NCI-H1417 treated with DMSO at 0.1 percent for 48 hours (cell line): ENCODE measurements around the gene HAS3.
"Not testable (repeated sequence)": the region's sequence is repeated elsewhere in the genome, so short reads cannot be mapped to it uniquely, and the experiment has no call there.

ENCODE experiments used
- DNase-seq: peaks from one replicate; lab custom pipeline; 2025; lab: John Stamatoyannopoulos, UW

Gene HAS3

DNA sequence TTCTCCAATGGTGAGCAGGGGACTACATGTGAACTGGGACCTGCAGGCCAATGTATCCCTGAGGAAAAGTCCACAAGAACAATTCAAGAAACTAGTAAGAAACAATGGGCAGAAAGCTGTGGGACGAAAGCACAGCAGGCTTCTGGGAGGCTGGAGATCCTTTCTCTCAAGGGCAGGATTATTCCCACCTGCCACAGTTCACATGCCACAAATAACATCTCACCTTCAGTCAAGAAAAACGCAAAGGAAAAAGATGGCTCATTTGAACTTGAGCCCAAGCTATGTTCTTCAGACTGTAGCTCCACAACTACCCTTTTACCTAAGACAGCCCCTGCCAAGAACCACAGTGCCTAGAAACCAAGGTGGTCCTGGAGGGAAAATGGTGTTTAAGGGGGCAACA, 13.0 kb downstream of the HAS3 start:
- DNase-seq = no peak

DNA sequence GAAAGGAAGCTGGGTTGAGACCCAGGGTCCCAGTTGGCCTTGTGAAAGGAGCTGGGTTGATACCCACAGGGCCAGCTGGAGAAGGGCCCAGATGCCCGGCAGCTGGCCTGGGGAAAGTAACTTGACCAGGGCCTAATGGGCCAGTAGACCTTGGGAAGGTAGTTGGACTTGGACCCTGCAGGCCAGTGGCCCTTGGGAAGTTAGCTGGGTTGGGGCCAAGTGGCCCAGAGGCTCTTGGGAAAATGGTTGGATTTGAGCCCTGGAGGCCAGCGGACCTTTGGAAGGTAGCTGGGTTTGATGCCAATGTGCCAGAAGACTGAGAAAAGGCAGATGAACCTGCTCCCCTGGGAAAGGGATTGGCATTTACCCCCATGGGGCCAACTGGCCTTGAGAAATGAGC, 13.5 kb downstream of the HAS3 start:
- DNase-seq = no peak

DNA sequence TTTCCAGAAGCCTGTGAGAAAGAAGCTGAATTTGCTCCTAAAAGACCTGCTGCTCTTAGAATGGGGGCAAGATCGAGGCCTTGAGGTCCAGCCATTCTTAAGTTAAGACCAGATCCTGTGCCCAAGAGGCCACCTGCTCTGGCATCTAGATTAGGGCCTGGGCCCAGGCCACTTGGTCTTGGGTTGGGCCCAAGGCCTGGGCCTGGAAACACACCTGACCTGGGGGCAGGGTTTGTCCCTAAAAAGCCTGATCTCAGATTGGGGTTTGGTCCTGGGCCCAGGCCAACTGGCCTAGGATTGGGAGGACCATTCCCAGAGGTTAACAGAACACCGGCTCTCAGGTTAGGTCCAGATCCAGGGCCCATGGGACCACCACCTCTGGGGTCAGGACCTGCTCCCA, 14.1 kb downstream of the HAS3 start:
- no peak for DNase-seq

DNA sequence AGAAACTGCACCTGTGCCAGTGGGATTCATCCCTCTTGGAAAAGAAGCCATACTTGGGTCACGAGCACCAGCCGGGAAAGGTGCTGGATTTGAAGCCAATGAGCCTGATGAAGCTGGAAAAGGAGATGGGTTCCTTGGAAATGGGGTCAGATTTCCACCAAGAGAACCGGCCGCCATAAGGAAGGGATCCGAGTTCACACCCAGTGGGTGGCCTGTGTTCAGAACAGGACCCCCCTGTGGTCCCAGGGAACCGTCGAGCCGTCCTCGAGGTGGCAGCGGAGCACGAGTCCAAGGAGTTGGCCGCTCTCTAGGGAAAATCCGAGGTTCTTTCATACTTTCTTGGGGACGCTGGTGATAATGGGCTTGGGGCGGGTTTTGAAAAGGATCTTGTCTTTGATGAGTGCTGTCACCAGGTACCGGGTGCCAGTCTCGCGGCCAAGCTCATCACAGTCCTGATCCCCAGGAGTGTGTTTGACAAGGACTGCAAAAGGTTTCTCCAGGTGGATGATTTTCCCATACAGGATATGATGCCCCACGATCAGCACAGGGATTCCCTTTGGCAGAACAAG, 14.7 kb downstream of the HAS3 start:
- DNase-seq = no peak

DNA sequence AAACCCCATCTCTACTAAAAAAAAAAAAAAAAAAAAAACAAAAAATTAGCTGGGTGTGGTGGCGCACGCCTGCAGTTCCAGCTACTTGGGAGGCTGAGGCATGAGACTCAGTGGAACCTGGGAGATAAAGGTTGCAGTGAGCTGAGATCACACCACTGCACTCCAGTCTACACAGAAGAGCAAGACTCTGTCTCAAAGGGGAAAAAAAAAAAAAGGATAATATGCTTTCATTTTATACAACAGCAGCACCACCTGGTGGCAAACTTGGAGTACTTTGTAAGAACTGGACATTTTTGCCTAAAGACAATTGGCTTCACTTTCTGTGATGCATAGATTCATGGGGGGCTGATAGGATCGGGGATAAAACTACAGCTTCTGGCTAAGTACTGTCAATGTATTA, 18.5 kb downstream of the HAS3 start:
- peak; percentile 20 for DNase-seq

DNA sequence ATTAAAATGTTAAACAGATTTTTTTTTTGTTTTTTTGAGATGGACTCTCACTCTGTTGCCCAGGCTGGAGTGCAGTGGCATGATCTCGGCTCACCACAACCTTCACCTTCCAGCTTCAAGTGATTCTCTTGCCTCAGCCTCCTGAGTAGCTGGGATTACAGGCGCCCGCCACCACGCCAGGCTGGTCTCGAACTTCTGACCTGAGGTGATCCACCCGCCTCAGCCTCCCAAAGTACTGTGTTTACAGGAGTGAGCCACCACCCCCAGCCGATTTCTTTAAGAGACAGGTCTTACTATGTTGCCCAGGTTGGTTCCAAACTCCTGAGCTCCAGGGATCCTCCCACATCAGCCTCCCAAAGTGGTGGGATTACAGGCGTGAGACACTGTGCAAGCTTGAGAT, 19.0 kb downstream of the HAS3 start:
- DNase-seq = not testable (repeated sequence)

DNA sequence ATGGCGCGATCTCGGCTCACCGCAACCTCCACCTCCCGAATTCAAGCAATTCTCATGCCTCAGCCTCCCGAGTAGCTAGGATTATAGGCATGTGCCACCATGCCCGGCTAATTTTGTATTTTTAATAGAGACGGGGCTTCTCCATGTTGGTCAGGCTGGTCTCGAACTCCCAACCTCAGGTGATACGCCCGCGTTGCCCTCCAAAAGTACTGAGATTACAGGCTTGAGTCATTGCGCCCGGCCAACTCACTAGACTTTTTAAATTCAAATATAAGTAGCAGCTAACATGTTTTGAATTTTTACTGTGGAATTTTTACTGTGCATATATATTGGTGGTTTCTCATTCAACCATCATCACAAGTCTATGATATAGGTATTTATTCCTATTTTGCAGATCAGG, 19.5 kb downstream of the HAS3 start:
- not testable (repeated sequence) for DNase-seq

DNA sequence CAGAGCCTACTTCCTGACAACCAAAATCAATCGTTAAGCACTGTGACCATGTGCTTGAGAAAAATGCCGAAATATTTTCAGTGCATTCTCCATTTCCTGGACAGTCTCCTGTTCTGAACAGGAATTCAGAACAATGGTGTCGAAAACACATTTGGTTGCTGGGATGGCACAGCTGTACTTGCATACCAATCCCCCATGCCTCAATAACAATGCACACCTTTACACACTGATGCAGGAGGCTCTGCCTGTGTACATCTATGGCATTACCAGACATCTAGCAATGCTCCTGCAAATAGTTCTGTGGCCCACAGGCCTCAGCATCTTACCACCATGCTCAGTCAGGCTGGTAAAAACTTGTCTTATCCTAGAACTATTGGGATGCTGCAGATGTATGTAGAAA, 20.8 kb downstream of the HAS3 start:
- DNase-seq = no peak

DNA sequence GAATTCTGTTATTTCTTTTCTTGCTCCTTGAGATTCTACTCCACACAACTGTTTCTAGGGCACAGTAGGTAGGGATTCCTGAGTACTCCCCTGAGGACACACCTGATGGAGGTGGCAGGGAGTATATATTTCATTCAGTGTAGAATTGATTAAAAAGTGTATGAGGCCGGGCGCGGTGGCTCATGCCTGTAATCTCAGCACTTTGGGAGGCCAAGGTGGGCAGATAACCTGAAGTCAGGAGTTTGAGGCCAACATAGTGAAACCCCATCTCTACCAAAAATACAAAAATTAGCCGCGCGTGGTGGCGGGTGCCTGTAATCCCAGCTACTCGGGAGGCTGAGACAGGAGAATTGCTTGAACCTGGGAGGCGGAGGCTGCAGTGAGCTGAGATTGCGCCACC, 21.3 kb downstream of the HAS3 start:
- not testable (repeated sequence) for DNase-seq

DNA sequence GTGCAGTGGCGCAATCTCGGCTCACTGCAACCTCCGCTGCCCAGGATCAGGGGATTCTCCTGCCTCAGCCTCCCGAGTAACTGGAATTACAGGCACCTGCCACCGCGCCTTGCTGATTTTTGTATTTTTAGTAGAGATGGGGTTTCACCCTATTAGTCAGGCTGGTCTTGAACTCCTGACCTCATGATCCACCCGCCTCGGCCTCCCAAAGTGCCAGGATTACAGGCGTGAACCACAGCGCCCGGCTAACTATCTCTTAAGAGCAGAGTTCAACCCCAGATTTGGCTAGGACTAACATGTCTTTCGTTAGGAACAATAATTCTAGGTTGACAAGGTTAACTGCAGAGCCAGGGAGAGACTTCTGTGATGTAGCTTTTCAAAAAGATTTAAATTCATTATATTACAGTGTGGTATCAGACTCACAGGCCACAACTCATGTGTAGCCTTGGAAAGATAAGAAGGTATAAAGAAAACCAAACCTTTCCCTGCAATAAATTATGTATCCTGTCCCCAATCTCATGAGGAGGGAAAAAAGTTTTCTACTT, 22.6 kb downstream of the HAS3 start:
- no peak for DNase-seq

DNA sequence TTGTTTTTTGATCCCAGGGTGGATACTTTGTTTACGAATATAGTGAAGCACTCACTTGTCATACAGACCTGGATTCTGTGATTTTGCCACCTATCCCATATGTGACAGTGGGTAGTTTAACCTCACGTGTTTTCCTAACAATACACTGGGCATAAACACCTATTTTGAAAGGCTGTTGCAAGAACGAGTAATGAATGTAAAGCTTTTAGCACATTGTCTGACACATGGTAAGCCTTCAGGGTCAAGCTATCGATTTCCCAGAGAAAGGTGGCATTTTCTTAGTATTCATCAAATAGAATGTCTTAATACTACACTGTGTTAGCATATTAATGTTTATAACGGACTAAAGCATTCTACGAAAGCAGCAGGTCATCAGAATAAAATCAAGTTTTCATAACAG, 25.0 kb downstream of the HAS3 start:
- DNase-seq = no peak

DNA sequence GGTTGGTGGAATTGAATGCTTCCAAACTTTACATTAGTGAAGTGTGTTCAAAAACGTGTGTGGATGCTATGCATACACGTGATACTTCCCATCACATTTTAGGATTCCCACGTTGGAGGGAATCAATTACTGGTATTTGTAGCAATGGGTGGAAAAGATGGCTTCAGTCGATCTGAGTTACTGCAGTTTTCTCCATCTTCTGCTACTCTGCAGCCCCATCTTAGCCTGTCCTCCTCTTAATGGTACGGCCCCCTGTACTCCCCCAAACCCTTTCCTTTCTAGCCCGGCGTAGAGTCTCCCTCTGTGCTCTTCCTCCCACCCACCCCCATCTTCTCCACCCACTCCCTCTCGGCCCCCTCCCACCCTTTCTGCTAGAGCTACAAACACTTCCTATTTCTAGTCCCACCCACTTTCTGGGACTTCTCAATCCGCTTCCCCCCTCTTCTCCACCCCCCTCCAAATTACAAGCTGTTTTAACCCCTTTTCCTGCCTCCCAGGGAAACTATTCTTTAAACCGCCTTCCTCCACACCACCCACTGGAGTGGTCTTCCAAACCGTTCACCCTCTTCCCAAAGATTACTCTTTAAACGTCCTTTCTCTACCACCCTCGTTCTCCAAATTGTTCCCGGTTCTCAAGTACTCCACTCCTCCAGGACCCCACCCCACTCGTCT, 25.9 kb downstream of the HAS3 start:
- DNase-seq = no peak

DNA sequence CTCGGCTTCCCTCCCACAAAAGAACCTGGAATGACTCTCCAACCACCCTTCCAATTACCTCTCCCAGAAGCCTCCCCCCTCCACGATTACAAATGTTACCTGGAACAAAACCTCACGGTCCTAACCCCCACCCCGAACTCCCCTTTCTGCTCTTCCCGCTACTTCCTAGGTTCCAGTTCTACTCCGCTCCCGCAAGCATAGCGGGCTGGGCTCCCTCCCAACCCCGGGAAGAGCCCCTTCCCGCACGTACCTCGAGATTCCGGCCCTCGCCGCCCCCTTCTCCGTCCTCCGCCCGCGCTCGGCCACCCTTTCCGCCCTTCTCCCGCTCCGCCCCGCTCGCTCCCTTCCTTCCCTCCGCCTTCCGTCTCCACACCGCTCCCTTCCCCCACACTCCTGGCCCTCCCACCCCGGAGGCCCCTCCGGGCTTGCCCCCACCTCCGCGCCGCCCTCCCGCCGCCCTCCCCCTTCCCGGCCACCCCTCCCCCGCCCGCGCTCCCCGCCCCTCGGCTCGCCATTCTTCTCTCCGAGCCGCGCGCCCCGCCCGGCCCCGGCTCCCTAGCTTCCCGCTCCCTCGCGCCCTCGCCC, 26.5 kb downstream of the HAS3 start:
- DNase-seq = peak; percentile 6

DNA sequence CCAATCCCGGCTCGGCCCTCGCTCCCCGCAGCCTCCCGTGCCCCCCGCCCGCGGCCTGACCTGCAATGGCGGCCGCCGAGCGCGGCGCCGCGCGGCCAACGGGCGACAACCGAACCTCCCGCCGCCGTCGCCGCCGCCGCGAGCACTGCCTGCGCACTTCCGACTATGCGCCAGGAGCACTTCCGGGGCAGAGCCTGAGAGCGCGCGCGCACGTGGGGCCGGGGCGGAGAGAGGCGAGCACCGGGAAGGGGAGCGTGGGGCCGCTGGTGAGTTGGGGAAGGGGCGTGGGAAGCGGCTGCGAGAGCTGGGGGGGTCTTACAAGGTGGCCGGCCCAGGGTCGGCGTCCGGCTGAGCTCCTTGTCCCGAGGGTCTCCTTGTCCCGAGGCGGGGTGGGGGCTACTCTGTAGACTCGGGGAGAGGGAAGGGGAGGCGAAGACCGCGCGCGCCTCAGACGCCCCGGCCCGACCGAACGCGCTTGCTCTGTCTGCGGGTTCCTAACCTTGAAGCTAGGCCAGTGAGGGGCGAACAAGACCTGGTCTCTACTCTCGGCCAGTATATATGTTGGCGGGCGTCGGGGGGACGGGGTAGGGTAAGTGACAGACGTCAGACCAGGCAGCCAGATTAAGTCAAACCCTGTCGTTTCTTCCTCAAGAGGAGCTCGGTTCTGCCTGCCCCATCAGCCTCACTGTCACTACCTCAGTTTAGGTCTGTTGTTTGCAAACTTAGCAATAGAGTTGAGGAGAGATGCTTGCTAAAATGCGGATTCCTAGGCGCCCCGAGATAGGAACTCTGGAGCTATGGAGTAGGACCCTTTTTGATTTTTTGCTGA, 27.2 kb downstream of the HAS3 start, which contains the start of the genes CHTF8 and UTP4:
TSS of gene CHTF8 (minus strand) at position 165 of the 829 bp plus-strand sequence. CDS start 11,130 bp downstream, outside the sequence.
TSS of gene UTP4 (plus strand) at position 226 of the 829 bp plus-strand sequence. CDS start 811 bp downstream, outside the sequence.
- no peak for DNase-seq

DNA sequence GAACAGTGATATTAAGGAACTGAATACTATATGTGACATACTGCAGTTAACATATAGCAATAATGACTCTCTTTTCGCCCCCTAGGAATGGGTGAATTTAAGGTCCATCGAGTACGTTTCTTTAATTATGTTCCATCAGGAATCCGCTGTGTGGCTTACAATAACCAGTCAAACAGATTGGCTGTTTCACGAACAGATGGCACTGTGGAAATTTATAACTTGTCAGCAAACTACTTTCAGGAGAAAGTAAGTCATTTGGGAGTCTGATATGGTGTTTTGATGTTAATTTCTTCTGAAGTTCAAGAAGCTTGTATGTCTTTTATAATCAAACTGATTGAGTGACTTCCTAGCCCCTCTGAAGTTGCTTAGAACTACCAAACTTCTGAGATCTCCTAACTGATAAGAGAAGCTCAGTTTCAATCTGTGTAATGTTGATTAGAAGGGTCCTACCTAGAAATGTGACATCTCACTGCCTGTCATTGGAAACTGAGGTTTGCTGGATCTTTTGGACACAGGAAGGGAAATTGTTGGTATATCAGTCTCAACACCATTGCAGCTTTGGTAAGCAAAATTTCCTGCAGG, 28.0 kb downstream of the HAS3 start:
- no peak for DNase-seq

DNA sequence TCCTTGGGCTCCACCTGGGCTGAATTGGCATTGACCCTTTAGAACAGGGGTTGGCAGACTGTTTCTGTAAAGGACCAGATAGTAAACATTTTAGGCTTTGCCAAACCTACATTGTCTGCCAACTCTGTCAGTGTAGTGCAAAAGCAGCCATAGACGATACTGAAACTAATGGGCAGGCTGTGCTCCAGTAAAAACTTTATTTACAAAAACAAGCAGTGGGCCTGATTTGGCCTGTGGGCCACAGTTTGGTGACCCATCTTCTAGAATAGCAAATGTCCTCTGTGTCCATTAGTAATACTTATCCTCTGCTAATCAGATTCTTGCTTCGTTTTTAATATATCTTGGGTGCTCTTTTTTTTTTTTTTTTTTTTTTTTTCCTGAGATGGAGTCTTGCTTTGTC, 33.2 kb downstream of the HAS3 start:
- no peak for DNase-seq

DNA sequence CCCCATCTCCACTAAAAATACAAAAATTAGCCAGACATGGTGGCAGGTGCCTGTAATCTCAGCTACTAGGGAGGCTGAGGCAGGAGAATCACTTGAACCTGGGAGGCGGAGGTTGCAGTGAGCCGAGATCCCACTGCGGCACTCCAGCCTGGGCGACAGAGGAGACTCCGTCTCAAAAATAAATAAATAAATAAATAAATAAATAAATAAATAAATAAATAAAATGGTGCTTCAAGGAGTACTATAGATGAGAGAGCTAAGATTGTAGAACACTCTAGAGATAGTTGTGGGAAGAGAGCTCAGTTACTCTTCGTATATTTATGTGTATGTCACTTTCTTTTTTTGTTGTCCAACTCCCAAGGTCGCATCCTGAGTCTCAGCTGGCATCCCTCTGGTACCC, 34.0 kb downstream of the HAS3 start:
- DNase-seq = not testable (repeated sequence)

DNA sequence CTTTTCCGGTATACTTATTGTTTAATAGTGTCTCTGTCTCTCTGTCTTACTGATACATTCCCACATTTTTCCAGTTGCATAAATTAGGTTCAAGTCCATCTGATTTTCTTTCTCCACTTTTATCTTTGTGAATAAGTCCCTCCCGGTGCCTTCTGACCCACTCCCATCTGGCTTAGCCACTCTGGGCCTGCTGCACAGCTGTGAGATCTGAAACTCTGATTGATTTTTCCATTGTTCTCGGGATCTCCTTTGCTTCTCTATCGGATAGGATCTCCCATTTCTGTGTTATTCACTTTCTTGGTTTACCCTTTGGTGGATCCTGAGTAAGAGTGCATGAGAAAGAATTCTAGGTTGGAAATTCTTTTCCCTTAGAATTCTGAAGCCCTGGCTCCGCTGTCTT, 35.6 kb downstream of the HAS3 start:
- no peak for DNase-seq

DNA sequence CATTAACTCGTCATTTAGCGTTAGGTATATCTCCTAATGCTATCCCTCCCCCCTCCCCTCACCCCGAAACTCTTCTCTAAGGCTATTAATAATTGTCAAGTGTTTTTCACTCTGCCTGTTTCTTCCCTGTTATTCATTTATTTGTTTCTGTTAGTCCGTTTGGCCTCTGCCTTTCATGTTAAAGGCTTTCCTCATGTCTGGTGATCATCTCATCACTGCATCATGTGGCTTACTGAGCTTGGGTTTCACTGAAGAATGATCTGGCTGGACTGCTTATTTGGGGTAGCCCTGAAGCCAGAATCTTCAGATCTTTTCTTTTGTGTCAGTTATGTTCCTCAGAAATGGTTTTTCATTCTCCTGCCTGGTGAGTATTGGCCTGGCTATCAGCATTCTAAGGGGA, 36.5 kb downstream of the HAS3 start:
- DNase-seq = no peak

DNA sequence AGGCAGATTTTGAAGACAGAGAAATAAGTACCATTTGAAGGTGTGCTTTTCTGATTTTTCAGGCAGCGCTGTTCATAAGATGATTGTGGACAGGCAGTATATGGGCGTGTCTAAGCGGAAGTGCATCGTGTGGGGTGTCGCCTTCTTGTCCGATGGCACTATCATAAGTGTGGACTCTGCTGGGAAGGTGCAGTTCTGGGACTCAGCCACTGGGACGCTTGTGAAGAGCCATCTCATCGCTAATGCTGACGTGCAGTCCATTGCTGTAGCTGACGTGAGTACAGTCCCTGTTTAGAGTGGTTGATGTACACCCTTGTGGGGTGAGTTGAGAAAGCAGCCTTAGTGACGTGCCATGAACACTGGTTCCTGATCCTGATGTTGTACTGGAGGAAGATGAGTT, 37.7 kb downstream of the HAS3 start:
- no peak for DNase-seq

DNA sequence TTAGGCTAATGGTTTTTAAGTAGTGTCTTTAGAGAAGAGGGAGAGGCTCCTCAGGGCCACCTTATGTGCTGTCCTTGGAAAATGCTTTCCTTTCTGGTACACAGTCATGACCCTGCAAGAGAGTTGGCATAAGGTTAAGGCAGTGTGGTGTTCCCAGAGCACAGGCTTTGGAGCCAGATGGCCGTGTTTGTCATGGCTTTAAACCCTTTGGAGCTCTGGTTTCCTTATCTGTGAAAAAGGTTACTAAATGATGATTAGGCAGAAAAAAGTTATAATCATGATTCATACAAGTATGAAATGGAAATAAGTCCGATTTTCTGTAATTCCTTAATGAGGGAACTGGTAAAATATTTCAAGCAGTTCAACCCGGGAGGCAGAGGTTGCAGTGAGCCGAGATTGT, 40.2 kb downstream of the HAS3 start:
- no peak for DNase-seq

DNA sequence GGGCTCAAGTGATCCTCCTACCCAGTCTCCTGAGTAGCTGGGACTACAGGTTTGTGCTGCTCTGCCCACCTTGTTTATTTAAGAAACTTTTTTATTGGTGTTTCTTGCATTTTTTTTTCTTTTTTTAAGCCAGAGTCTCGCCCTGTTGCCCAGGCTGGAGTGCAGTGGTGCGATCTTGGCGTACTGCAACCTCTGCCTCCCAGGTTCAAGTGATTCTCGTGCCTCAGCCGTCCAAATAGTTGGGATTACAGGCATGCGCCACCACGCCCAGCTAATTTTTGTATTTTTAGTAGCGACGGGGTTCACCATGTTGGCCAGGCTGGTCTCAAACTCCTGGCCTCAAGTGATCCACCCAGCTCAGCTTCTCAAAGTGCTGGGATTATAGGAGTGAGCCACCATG, 44.2 kb downstream of the HAS3 start:
- DNase-seq = not testable (repeated sequence)
